HG02623 (cell line): ENCODE data around the gene ADAMTS10.
"Not testable (repeated sequence)": the region's sequence is repeated elsewhere in the genome, so short reads cannot be mapped to it uniquely, and the experiment has no call there.

Experiments
- ATAC-seq: cut with Tn5 transposase; IDR thresholded peaks from one replicate; pipeline ENCODE4 v1.9.1; 2021; ENCODE audit warnings: moderate library complexity; ENCODE audit not compliant: unreplicated experiment

The ADAMTS10 gene

DNA sequence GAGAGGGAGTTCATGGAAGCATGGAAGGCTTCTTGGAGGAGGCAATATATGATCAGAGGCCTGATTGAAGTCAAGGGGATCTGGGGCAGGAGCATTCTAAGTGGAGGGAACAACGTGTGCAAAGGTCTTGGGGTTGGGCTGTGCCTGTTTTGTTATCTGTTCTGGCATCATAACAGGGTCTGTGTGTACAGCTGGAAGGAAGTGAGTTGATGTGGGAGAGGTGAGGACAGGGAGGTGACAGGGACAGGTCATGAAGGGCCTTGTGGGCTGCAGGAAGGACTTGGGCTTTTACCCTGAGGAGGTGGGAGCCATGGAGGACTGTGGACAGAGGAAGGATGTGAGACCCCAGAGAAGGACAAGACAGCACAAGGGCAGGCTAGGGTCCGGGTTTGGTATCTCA, 18.7 kb upstream of the ADAMTS10 start:
- ATAC-seq = no peak

DNA sequence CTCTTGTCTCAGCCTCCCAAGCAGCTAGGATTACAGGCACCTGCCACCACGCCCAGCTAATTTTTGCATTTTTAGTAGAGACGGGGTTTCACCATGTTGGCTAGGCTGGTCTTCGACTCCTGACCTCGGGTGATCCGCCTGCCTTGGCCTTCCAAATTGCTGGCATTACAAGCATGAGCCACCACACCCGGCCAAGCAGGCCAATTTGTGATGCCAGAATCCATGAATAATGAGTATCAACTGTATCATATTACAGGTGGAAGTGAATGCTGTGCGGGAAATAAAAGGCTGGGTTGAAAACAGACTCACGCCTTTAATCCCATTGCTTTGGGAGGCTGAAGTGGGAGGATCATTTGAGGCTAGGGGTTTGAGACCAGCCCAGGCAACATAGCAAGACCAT, 16.3 kb upstream of the ADAMTS10 start:
- ATAC-seq = no peak

- not testable (repeated sequence) for ATAC-seq
Observed at GRCh38 chr19:8622886-8623285, 12.4 kb upstream of the ADAMTS10 start.

- ATAC-seq = no peak
Observed at GRCh38 chr19:8618751-8619150, 8.2 kb upstream of the ADAMTS10 start.

GRCh38 chr19:8617984-8618383, 7.5 kb upstream of the ADAMTS10 start:
- ATAC-seq = no peak

DNA sequence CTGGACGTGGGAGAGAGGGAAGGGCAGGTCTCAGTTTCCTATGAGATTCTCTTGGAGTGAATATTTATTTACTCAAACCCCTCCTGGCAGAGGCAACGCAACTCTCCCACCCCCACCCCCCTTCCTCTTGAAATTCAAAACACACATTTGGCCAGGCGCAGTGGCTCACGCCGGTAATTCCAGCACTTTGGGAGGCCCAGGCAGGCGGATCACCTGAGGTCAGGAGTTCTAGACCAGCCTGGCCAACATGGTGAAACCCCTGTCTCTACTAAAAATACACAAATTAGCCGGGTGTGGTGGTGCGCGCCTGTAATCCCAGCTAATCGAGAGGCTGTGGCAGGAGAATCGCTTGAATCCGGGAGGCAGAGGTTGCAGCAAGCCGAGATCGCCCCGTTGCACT, 6.8 kb upstream of the ADAMTS10 start:
- ATAC-seq = not testable (repeated sequence)

GRCh38 chr19:8616861-8617260, 6.3 kb upstream of the ADAMTS10 start:
- ATAC-seq = no peak

GRCh38 chr19:8615813-8616596, 5.5 kb upstream of the ADAMTS10 start:
- no peak for ATAC-seq

DNA sequence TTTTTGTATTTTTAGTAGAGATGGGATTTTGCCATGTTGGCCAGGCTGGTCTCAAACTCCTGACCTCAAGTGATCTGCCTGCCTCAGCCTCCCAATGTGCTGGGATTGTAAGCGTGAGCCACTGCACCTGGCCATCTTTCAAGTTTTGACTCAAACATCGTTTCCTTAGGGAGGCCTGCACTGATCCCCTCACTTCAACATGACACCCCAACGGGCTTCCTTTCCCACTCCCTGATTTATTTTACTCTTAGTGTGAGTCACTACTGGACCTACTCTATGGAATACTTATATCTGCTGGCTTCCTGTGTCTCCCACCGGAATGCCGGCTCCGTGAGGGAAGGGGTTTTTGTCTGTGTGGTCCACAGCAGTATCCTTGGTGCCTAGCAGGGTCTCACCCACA, 4.5 kb upstream of the ADAMTS10 start:
- ATAC-seq = no peak

- no peak for ATAC-seq
Observed at GRCh38 chr19:8614455-8614854, 3.9 kb upstream of the ADAMTS10 start.

DNA sequence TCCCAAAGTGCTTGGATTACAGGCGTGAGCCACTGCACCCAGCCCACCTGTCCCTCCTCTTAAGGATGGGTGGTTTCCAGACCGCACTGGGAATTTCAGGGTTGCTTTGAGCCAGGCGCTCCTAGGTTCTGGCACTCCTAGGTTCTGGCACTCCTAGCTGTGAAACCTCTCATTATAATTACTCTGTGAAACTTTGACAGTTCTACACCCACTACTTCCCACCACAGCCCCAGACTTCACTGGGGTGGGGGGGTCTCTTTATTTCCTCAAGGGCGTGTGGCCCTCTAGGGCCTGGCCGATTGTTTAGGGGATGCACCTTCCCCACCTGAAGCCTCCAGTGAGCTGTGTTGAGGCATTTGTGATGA, 2.3 kb upstream of the ADAMTS10 start:
- no peak for ATAC-seq

- no peak for ATAC-seq
Observed at GRCh38 chr19:8611877-8612806, 1.6 kb upstream of the ADAMTS10 start.

DNA sequence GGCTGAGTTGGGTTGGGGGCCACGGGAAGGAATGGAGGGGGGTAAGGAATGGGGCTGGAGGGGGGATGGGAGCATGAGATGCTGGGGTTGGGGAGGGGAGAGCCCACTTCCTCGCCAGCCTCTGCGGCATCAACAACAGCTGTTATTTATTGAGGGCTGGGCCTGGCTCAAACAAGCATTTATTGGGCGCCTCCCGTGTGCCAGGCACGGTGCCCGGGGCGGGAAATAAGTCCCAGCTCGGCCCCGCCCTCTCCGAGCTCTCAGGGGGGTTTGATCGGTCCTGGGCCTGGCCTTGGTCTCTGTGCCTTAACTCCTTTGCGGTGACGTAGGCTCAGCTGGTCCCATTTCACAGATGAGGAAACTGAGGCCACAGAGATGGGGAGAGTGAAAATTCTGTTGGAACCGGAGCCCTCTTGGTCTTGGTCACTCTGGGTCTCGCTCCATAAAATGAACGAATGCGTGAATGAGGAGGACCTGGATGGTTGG, 919 bp upstream of the ADAMTS10 start:
- ATAC-seq = no peak

DNA sequence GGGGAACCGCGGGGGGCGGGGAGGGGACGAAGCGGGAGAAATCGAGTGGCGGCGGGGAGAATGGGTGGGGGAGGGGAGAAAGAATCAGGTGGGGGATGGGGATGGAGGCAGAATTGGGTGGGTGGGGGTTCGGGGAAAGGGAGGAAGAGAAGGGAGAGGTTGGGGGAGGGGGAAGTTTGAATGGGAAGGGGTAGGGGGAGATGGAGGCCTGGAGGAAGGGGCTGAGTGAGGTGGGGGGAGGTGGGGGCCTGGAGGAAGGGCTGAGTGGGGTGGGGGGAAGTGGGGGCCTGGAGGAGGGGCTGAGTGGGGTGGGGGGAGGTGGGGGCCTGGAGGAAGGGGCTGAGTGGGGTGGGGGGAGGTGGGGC, 403 bp upstream of the ADAMTS10 start:
- no peak for ATAC-seq

GRCh38 chr19:8609279-8610040, 1.1 kb downstream of the ADAMTS10 start:
- no peak for ATAC-seq

- no peak for ATAC-seq
Observed at GRCh38 chr19:8608941-8609278, 1.6 kb downstream of the ADAMTS10 start.

GRCh38 chr19:8607386-8607785, 3.1 kb downstream of the ADAMTS10 start:
- no peak for ATAC-seq

DNA sequence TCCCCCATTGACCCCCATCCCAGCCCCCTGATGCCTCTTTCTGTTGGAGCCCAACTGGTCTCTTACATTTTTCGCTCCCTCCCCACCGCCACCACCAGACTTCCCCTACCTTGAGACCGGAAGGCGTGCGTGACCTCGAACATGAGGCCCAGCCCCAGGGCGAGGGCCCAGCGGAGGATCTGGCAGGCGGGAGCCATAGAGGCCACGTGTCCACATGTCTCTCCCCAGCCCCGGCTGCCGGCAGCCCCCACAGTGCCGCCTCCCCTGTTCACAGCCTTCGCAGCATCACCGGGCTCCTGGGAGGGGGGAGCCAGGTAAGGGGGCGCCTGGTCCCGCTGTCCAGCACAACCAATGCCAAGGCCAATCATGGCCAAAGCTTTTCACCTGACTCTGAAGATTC, 5.0 kb downstream of the ADAMTS10 start:
- no peak for ATAC-seq

- ATAC-seq = no peak
Observed at GRCh38 chr19:8601796-8602195, 8.7 kb downstream of the ADAMTS10 start.

GRCh38 chr19:8600816-8601215, 9.7 kb downstream of the ADAMTS10 start:
- no peak for ATAC-seq

DNA sequence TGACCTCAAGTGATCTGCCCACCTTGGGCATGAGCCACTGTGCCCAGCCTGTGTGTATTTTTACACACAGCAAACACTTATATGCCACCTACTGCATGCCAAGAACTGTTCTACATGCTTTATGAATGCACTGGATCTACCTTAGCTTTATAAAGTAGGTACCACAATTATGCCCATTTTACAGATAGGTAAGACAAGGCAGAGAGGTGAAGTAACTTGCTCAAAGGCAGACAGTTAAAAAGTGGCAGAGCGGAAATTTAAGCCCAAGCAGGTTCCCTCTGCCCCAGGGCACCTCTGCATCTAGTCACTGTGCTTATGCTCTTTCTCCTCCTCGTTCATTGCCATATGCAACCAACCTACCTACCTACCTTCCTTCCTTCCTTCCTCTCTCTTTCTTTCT, 10.5 kb downstream of the ADAMTS10 start:
- ATAC-seq = no peak
